ENCODE data around the gene ZNF621.
A peak's percentile ranks its signal among the peaks of the same experiment; 100 is the strongest.

ZNF621 gene

DNA sequence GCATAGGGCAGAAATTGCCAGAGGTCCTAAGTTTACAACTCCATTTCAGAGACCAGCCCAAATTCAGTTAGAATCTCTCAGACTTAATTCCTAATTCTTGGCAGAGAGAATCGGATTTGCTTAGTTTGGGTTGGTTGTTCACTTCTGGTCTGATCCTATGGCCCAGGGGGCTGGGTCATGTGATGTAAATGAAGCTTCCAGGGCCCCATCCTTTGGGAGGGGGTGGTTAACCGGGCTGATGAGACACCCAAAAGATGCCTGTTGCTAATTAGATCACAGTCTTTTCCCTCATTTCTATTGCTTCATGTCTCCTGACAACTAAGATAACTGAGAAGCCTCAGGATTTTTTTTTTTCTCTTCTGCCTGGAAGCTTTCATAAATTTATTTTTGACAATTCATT, 30.1 kb upstream of the ZNF621 start:
- TF ChIP-seq, protein P1, sequence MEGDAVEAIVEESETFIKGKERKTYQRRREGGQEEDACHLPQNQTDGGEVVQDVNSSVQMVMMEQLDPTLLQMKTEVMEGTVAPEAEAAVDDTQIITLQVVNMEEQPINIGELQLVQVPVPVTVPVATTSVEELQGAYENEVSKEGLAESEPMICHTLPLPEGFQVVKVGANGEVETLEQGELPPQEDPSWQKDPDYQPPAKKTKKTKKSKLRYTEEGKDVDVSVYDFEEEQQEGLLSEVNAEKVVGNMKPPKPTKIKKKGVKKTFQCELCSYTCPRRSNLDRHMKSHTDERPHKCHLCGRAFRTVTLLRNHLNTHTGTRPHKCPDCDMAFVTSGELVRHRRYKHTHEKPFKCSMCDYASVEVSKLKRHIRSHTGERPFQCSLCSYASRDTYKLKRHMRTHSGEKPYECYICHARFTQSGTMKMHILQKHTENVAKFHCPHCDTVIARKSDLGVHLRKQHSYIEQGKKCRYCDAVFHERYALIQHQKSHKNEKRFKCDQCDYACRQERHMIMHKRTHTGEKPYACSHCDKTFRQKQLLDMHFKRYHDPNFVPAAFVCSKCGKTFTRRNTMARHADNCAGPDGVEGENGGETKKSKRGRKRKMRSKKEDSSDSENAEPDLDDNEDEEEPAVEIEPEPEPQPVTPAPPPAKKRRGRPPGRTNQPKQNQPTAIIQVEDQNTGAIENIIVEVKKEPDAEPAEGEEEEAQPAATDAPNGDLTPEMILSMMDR (IDR thresholded peaks at IDR 0.05) = no peak
- no peaks in the 10 kb centered on the region for H3K9me3 Mint-ChIP-seq
- peaks cover 3% of the 10 kb centered on the region for H3K4me1 Mint-ChIP-seq
- H3K4me3 Mint-ChIP-seq = no peak overlapping the region
- H3K27ac Mint-ChIP-seq = no peak overlapping the region
- peaks cover 14% of the 10 kb centered on the region for H3K27me3 Mint-ChIP-seq (ENCODE audit: low read depth, poor library complexity)
- no peak for DNase-seq
- H3K36me3 Mint-ChIP-seq (ENCODE audit: low read depth) = peaks cover 12% of the 10 kb centered on the region

- Mint-ChIP-seq H3K27ac (no peak overlapping the region), H3K9me3 (no peaks in the 10 kb centered on the region), H3K36me3 (ENCODE audit: low read depth) (no peaks in the 10 kb centered on the region), H3K4me1 (peaks cover 9% of the 10 kb centered on the region), H3K4me3 (no peak overlapping the region), H3K27me3 (ENCODE audit: low read depth, poor library complexity) (peaks cover 19% of the 10 kb centered on the region)
- TF ChIP-seq, protein P1 (IDR thresholded peaks at IDR 0.05) = no peak
- no peak for DNase-seq
Observed at GRCh38 chr3:40497288-40497687, 27.5 kb upstream of the ZNF621 start.

GRCh38 chr3:40499952-40500351, 24.8 kb upstream of the ZNF621 start:
- H3K36me3 Mint-ChIP-seq (ENCODE audit: low read depth) = no peaks in the 10 kb centered on the region
- no peak overlapping the region for H3K4me3 Mint-ChIP-seq
- TF ChIP-seq, protein P1 (IDR thresholded peaks at IDR 0.05) = no peak
- peaks cover 9% of the 10 kb centered on the region for H3K9me3 Mint-ChIP-seq
- peak overlapping the region; percentile 6 for H3K27ac Mint-ChIP-seq
- DNase-seq = no peak
- peaks cover 9% of the 10 kb centered on the region for H3K4me1 Mint-ChIP-seq
- peaks cover 26% of the 10 kb centered on the region for H3K27me3 Mint-ChIP-seq (ENCODE audit: low read depth, poor library complexity)

GRCh38 chr3:40502034-40502433, 22.7 kb upstream of the ZNF621 start:
- Mint-ChIP-seq H3K4me3 (no peak overlapping the region), H3K4me1 (peaks cover 26% of the 10 kb centered on the region), H3K36me3 (ENCODE audit: low read depth) (peaks cover 4% of the 10 kb centered on the region), H3K27me3 (ENCODE audit: low read depth, poor library complexity) (peaks cover 24% of the 10 kb centered on the region), H3K9me3 (peaks cover 9% of the 10 kb centered on the region), H3K27ac (no peak overlapping the region)
- DNase-seq = no peak
- TF ChIP-seq, protein P1 (IDR thresholded peaks at IDR 0.05) = no peak

DNA sequence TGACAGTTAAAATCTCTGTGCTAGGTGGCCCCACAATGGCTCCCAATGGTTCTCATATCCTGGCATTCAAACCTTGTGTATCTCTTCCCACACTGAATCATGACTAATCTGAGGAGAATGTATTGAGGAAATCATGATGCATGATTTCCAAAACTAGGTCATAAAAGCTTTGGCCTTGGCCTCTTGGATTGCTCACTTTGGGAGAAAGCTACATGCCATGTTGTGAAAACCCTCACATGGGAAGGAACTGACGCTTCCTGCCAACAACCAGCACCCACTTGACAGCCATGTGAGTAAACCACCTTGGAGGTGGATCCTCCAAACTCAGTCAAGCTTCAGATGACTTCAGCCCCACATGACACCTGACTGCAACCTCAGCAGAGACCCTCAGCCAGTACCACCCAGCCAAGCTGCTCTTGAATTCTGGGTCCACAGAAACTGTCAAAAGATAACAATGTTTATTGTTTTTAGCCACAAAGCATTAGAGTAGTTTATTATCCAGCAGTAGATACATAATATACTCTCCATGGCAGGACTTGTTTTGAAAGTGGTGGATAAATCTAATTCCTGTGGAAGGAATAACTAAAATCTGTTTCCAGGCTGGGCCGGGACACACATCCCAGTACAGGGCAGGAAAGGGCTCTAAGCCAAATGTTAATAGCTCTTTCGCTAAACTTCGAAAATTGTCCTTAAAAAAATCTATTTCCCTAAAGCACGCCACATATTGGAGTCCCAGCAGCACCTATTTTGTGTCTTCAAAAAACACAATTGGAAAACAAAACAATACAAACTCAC, 19.9 kb upstream of the ZNF621 start:
- no peak for DNase-seq
- TF ChIP-seq, protein P1 (IDR thresholded peaks at IDR 0.05) = no peak
- H3K27ac Mint-ChIP-seq = no peak overlapping the region
- H3K9me3 Mint-ChIP-seq = peaks cover 15% of the 10 kb centered on the region
- H3K4me1 Mint-ChIP-seq = peaks cover 32% of the 10 kb centered on the region
- peaks cover 30% of the 10 kb centered on the region for H3K36me3 Mint-ChIP-seq (ENCODE audit: low read depth)
- peaks cover 11% of the 10 kb centered on the region for H3K27me3 Mint-ChIP-seq (ENCODE audit: low read depth, poor library complexity)
- peak overlapping the region; percentile 96 for H3K4me3 Mint-ChIP-seq

All from nephron progenitor cell (in vitro differentiated cells).